Hepatocyte (in vitro differentiated cells): ENCODE results near the gene AGBL4. TPM values are rescaled to one million over a fixed set of nuclear protein-coding genes. Genes with fewer than 3 reads are reported as not detected.

Source experiments
- DNase-seq: peaks from one replicate; pipeline ENCODE4 v3.0.0-alpha.2; 2016; ENCODE audit warnings: low spot score
- H2AFZ ChIP-seq: fragments of 200-600 bp; sonication (generic); 2 replicates; pipeline ENCODE4 v1.6.0; 2016; ENCODE audit warnings: antibody characterized with exemption, mild to moderate bottlenecking
- H3K27ac ChIP-seq: fragments of 200-600 bp; sonication (generic); 2 replicates; pipeline ENCODE4 v1.5.1; 2016; ENCODE audit warnings: mild to moderate bottlenecking
- H3K27me3 ChIP-seq: fragments of 200-600 bp; sonication (generic); 2 replicates; pipeline ENCODE4 v1.6.1; 2016
- H3K36me3 ChIP-seq: fragments of 200-600 bp; sonication (generic); replicated peaks from 2 replicates; pipeline ENCODE4 v1.5.1; 2016; ENCODE audit warnings: low read depth; ENCODE audit not compliant: insufficient read depth
- H3K4me1 ChIP-seq: fragments of 200-600 bp; sonication (generic); 2 replicates; pipeline ENCODE4 v1.5.1; 2016; ENCODE audit warnings: mild to moderate bottlenecking, moderate library complexity; ENCODE audit not compliant: insufficient read depth
- H3K4me2 ChIP-seq: fragments of 200-600 bp; sonication (generic); 2 replicates; pipeline ENCODE4 v1.6.0; 2016
- H3K4me3 ChIP-seq: fragments of 200-600 bp; sonication (generic); 2 replicates; pipeline ENCODE4 v1.5.1; 2016; ENCODE audit warnings: mild to moderate bottlenecking
- H3K79me2 ChIP-seq: fragments of 200-600 bp; sonication (generic); 2 replicates; pipeline ENCODE4 v1.6.0; 2017; ENCODE audit warnings: mild to moderate bottlenecking
- H3K9me2 ChIP-seq: fragments of 200-600 bp; sonication (generic); replicated peaks from 2 replicates; pipeline ENCODE4 v1.6.0; 2017; ENCODE audit warnings: mild to moderate bottlenecking; ENCODE audit not compliant: insufficient read depth
- H3K9me3 ChIP-seq: fragments of 200-600 bp; sonication (generic); 2 replicates; pipeline ENCODE4 v1.5.1; 2016; ENCODE audit warnings: low read depth, mild to moderate bottlenecking
- H4K20me1 ChIP-seq: fragments of 200-600 bp; sonication (generic); 2 replicates; pipeline ENCODE4 v1.6.0; 2016; ENCODE audit warnings: mild to moderate bottlenecking; ENCODE audit not compliant: insufficient read depth, poor library complexity, severe bottlenecking
- EZH2 ChIP-seq: fragments of 200-600 bp; sonication (generic); IDR thresholded peaks from 2 replicates; pipeline ENCODE4 v1.6.1; 2016; ENCODE audit warnings: antibody characterized with exemption, mild to moderate bottlenecking, borderline replicate concordance
- EZH2phosphoT487 ChIP-seq: fragments of 200-600 bp; sonication (generic); IDR thresholded peaks from one replicate; pipeline ENCODE4 v1.6.1; 2018; ENCODE audit warnings: antibody characterized with exemption, mild to moderate bottlenecking, low read depth, moderate library complexity; ENCODE audit not compliant: unreplicated experiment, severe bottlenecking
- WGBS: methylation state at CpG from one replicate; pipeline ENCODE4 v1.1.6; 2016; ENCODE audit warnings: low lambda C conversion rate; ENCODE audit errors: missing lambda C conversion rate; 5-methylcytosine and 5-hydroxymethylcytosine counted together
- polyA plus RNA-seq: library from polyadenylated mRNA; unstranded; fragments of >200 nt; fragmentation: Nextera tagmentation; extraction: Ambion mirVana; gene quantifications from 2 replicates; pipeline ENCODE4 v1.2.1, GENCODE V29; 2016
- total RNA-seq: library from RNA; depleted of rRNA; stranded (reverse); fragments of >200 nt; gene quantifications from 2 replicates; pipeline ENCODE4 v1.2.3, GENCODE V29; 2014
- TF ChIP-seq, protein P1 (sequence below): fragments of 200-600 bp; sonication (generic); IDR thresholded peaks from 2 replicates; pipeline ENCODE4 v1.5.1; 2016; ENCODE audit warnings: antibody characterized with exemption, mild to moderate bottlenecking; ENCODE audit not compliant: poor library complexity

The AGBL4 gene
- total and polyA plus RNA-seq, 2 experiments from 2014 or later: 0.50 to 0.73 TPM

GRCh38 chr1:48810740-48811139, 1213.0 kb downstream of the AGBL4 start:
- Histone ChIP-seq H3K4me1 (no peaks in the 10 kb centered on the region), H3K4me3 (no peak overlapping the region), H3K9me3 (no peaks in the 10 kb centered on the region), H4K20me1 (no peaks in the 10 kb centered on the region), H3K9me2 (no peaks in the 10 kb centered on the region), H2AFZ (no peak overlapping the region), H3K79me2 (no peaks in the 10 kb centered on the region), H3K4me2 (no peak overlapping the region), H3K36me3 (no peaks in the 10 kb centered on the region), H3K27ac (peak overlapping the region; percentile 31), H3K27me3 (no peaks in the 10 kb centered on the region)
- 41% methylated on average over 4 of the region's 4 CpGs for WGBS
- peak; percentile 17 for DNase-seq
- TF ChIP-seq EZH2phosphoT487 (no peak), EZH2 (no peak)
- TF ChIP-seq, protein P1, sequence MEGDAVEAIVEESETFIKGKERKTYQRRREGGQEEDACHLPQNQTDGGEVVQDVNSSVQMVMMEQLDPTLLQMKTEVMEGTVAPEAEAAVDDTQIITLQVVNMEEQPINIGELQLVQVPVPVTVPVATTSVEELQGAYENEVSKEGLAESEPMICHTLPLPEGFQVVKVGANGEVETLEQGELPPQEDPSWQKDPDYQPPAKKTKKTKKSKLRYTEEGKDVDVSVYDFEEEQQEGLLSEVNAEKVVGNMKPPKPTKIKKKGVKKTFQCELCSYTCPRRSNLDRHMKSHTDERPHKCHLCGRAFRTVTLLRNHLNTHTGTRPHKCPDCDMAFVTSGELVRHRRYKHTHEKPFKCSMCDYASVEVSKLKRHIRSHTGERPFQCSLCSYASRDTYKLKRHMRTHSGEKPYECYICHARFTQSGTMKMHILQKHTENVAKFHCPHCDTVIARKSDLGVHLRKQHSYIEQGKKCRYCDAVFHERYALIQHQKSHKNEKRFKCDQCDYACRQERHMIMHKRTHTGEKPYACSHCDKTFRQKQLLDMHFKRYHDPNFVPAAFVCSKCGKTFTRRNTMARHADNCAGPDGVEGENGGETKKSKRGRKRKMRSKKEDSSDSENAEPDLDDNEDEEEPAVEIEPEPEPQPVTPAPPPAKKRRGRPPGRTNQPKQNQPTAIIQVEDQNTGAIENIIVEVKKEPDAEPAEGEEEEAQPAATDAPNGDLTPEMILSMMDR: no peak

DNA sequence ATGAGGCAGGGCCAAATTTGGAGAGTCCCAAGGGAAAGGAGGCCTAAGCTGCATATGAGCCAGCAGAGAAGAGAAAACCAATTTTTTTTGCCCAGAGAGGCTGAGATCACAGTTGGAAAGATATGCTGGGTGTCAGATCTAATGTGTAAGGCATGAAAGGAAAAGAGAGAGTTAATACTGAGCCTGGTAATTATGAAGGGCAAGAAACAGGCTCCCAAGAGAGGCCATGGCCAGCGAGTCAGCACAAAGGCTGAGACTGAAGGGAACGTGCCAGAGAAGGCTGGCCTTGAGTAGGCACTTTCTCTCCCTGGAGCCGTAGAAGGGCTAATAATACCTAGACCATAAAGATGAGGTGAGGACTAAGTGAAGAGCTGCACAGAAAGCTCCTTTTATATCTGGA, 1215.3 kb downstream of the AGBL4 start:
- TF ChIP-seq EZH2phosphoT487: no peak
- no peaks in the 10 kb centered on the region for H3K9me2 ChIP-seq
- H3K9me3 ChIP-seq: no peaks in the 10 kb centered on the region
- 61% methylated on average over 3 of the region's 3 CpGs for WGBS
- no peak for DNase-seq
- no peaks in the 10 kb centered on the region for H3K79me2 ChIP-seq
- no peak overlapping the region for H3K27ac ChIP-seq
- H3K4me1 ChIP-seq: no peaks in the 10 kb centered on the region
- H4K20me1 ChIP-seq: no peaks in the 10 kb centered on the region
- H3K4me2 ChIP-seq: no peak overlapping the region
- no peak overlapping the region for H2AFZ ChIP-seq
- H3K27me3 ChIP-seq: no peaks in the 10 kb centered on the region
- H3K36me3 ChIP-seq: no peaks in the 10 kb centered on the region
- H3K4me3 ChIP-seq: no peak overlapping the region

GRCh38 chr1:48807554-48808260, 1216.0 kb downstream of the AGBL4 start:
- no peaks in the 10 kb centered on the region for H4K20me1 ChIP-seq
- 70% methylated on average over 4 of the region's 4 CpGs for WGBS
- H3K9me3 ChIP-seq: no peaks in the 10 kb centered on the region
- H3K4me1 ChIP-seq: no peaks in the 10 kb centered on the region
- no peak for DNase-seq
- TF ChIP-seq, protein P1: no peak
- TF ChIP-seq EZH2 (no peak), EZH2phosphoT487 (no peak)
- no peaks in the 10 kb centered on the region for H3K27me3 ChIP-seq
- H3K9me2 ChIP-seq: no peaks in the 10 kb centered on the region
- H3K4me2 ChIP-seq: no peak overlapping the region
- no peaks in the 10 kb centered on the region for H3K36me3 ChIP-seq
- no peaks in the 10 kb centered on the region for H3K79me2 ChIP-seq
- no peak overlapping the region for H2AFZ ChIP-seq
- no peak overlapping the region for H3K27ac ChIP-seq
- H3K4me3 ChIP-seq: no peak overlapping the region

DNA sequence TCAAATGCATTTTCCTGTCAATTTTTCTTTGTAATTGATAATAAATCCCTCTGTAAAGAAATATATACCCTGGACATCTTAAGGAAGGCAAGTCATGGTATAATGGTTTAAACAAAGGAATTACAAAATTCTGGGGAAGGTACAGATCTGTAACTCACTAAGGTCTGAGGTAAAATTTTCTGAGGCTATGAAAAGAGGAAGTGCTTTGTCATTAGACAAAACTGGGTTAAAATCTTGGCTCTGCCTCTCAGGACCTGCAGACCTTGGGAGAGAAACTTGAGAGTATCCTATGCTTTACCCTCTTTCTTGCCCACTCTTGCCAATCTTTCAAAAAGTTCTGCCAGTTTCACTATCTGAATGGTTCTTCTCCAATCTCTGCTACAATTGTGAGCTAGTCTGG, 1220.3 kb downstream of the AGBL4 start:
- Histone ChIP-seq H3K4me1 (no peaks in the 10 kb centered on the region), H2AFZ (no peak overlapping the region), H3K4me2 (no peak overlapping the region), H3K9me3 (no peaks in the 10 kb centered on the region), H3K36me3 (no peaks in the 10 kb centered on the region), H3K27me3 (no peaks in the 10 kb centered on the region), H3K27ac (no peak overlapping the region), H3K4me3 (no peak overlapping the region), H4K20me1 (no peaks in the 10 kb centered on the region), H3K9me2 (no peaks in the 10 kb centered on the region), H3K79me2 (no peaks in the 10 kb centered on the region)
- TF ChIP-seq EZH2 (no peak), EZH2phosphoT487 (no peak)
- TF ChIP-seq, protein P1: no peak
- DNase-seq: no peak
